Activated naive CD4-positive, alpha-beta T cell treated with anti-CD3 and anti-CD28 coated beads, Interleukin-2, amount 10 ng/mL, durations not matched to agents 7 days and 5 days (primary cell): Measurements from ENCODE around the gene RPL37A.

Source experiments
- CTCF ChIA-PET: fragments of 350-600 bp; sonication (Branson Sonifier 250); formaldehyde crosslinking; loops from one replicate; lab custom pipeline; 2021; ENCODE audit warnings: antibody characterized with exemption; lab: Charles Lee
- DNase-seq: peaks from one replicate; pipeline ENCODE4 v3.0.0-alpha.2; 2020
- H3K27ac Mint-ChIP-seq: one replicate; pipeline ENCODE4 v1.8.0; 2021; ENCODE audit warnings: mild to moderate bottlenecking, moderate library complexity, mixed read lengths
- H3K27me3 Mint-ChIP-seq: one replicate; pipeline ENCODE4 v1.8.0; 2021; ENCODE audit warnings: mild to moderate bottlenecking, mixed read lengths
- H3K36me3 Mint-ChIP-seq: one replicate; pipeline ENCODE4 v1.8.0; 2021; ENCODE audit warnings: mixed read lengths
- H3K4me1 Mint-ChIP-seq: one replicate; pipeline ENCODE4 v1.8.0; 2021; ENCODE audit warnings: mixed read lengths
- H3K4me3 Mint-ChIP-seq: one replicate; pipeline ENCODE4 v1.8.0; 2021; ENCODE audit warnings: mild to moderate bottlenecking, moderate library complexity, mixed read lengths
- H3K9me3 Mint-ChIP-seq: one replicate; pipeline ENCODE4 v1.8.0; 2021; ENCODE audit warnings: mixed read lengths

Gene RPL37A

GRCh38 chr2:216498379-216499352, at the start of gene RPL37A:
RPL37A (plus strand) TSS chr2:216498844; CDS start chr2:216498875, 31 bp downstream.
- H3K4me1 Mint-ChIP-seq: peaks cover 63% of the 10 kb centered on the region
- peaks cover 44% of the 10 kb centered on the region for H3K36me3 Mint-ChIP-seq

GRCh38 chr2:216450346-216450745, 48.3 kb upstream of the RPL37A start:
- no peak for DNase-seq
- H3K36me3 Mint-ChIP-seq: peaks cover 84% of the 10 kb centered on the region
- no peak overlapping the region for H3K27ac Mint-ChIP-seq
- CTCF ChIA-PET: interaction anchor here (0.6 kb wide), 1 partner anchor 24 kb away, joined by 5 read pairs; no protein-coding TSS in a partner anchor
- H3K4me1 Mint-ChIP-seq: no peaks in the 10 kb centered on the region
- no peak overlapping the region for H3K4me3 Mint-ChIP-seq
- H3K9me3 Mint-ChIP-seq: no peaks in the 10 kb centered on the region
- H3K27me3 Mint-ChIP-seq: no peaks in the 10 kb centered on the region

More at GRCh38 chr2:216498379-216499352, at the start of gene RPL37A:
- Mint-ChIP-seq H3K27me3 (no peaks in the 10 kb centered on the region), H3K4me3 (peak within 1 kb of the TSS; percentile 98), H3K9me3 (no peaks in the 10 kb centered on the region), H3K27ac (peak within 1 kb of the TSS; percentile 94)
- CTCF ChIA-PET: interaction anchor here (0.6 to 1.2 kb wide), 4 partner anchors 16 to 592 kb away, joined by 3 to 4 read pairs (median 4); no protein-coding TSS in a partner anchor
- DNase-seq: peak; percentile 92

GRCh38 chr2:216450784-216451183, 47.9 kb upstream of the RPL37A start:
- H3K36me3 Mint-ChIP-seq: peaks cover 85% of the 10 kb centered on the region

GRCh38 chr2:216453955-216454614, 44.6 kb upstream of the RPL37A start:
- no peak overlapping the region for H3K4me3 Mint-ChIP-seq
- CTCF ChIA-PET: no interaction called here
- H3K4me1 Mint-ChIP-seq: no peaks in the 10 kb centered on the region
- DNase-seq: no peak
- H3K27ac Mint-ChIP-seq: no peak overlapping the region
- peaks cover 56% of the 10 kb centered on the region for H3K36me3 Mint-ChIP-seq
- no peaks in the 10 kb centered on the region for H3K27me3 Mint-ChIP-seq
- peaks cover 2% of the 10 kb centered on the region for H3K9me3 Mint-ChIP-seq

More at GRCh38 chr2:216450784-216451183, 47.9 kb upstream of the RPL37A start:
- no peak overlapping the region for H3K4me3 Mint-ChIP-seq
- no peaks in the 10 kb centered on the region for H3K27me3 Mint-ChIP-seq
- DNase-seq: no peak
- no peaks in the 10 kb centered on the region for H3K9me3 Mint-ChIP-seq
- no peak overlapping the region for H3K27ac Mint-ChIP-seq
- no peaks in the 10 kb centered on the region for H3K4me1 Mint-ChIP-seq
- CTCF ChIA-PET: interaction anchor here (0.6 to 1.3 kb wide), 2 partner anchors 13 to 23 kb away, joined by 3 to 5 read pairs; no protein-coding TSS in a partner anchor

GRCh38 chr2:216463148-216463547, 35.5 kb upstream of the RPL37A start:
- CTCF ChIA-PET: no interaction called here
- H3K4me3 Mint-ChIP-seq: no peak overlapping the region

GRCh38 chr2:216464104-216464720, 34.4 kb upstream of the RPL37A start:
- CTCF ChIA-PET: interaction anchor here (1.2 kb wide), 1 partner anchor 13 kb away, joined by 3 read pairs; no protein-coding TSS in a partner anchor
- Mint-ChIP-seq H3K9me3 (no peaks in the 10 kb centered on the region), H3K27me3 (no peaks in the 10 kb centered on the region), H3K4me1 (no peaks in the 10 kb centered on the region), H3K36me3 (peaks cover 17% of the 10 kb centered on the region), H3K27ac (no peak overlapping the region), H3K4me3 (no peak overlapping the region)
- DNase-seq: no peak

More at GRCh38 chr2:216463148-216463547, 35.5 kb upstream of the RPL37A start:
- Mint-ChIP-seq H3K36me3 (peaks cover 18% of the 10 kb centered on the region), H3K27ac (no peak overlapping the region), H3K4me1 (no peaks in the 10 kb centered on the region), H3K9me3 (peaks cover 2% of the 10 kb centered on the region), H3K27me3 (no peaks in the 10 kb centered on the region)
- DNase-seq: no peak

DNA sequence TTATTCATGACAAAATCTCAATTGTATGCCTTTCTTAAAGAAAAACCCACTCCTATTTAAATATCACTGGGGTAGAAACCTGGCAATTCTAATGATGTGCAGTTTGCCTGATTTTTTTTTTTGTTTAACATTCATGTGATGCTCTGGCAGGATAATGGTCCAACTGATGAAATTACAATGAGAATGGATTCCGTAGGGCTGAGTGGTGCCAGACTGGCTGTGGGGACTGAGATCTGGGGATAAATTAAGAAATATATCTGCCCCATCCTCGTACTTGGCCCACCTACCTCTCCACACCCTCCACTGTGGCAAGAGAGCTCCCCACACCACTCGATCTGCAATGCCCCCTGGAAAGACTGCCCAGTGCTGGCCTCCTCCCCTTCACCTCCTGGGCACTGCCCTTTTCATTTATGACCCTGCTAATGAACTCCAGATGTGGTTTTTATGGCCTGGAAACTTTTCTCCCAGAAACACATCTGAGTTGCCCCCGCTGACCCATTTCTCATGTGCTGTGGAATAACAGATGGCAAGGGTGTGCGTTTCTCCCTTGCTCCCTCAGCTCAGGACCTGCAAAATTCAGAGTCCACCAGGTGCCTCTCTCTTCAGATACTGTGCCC, 33.0 kb upstream of the RPL37A start:
- no peak for DNase-seq
- Mint-ChIP-seq H3K4me3 (no peak overlapping the region), H3K4me1 (no peaks in the 10 kb centered on the region), H3K36me3 (peaks cover 22% of the 10 kb centered on the region), H3K9me3 (no peaks in the 10 kb centered on the region), H3K27me3 (no peaks in the 10 kb centered on the region), H3K27ac (no peak overlapping the region)
- CTCF ChIA-PET: no interaction called here

DNA sequence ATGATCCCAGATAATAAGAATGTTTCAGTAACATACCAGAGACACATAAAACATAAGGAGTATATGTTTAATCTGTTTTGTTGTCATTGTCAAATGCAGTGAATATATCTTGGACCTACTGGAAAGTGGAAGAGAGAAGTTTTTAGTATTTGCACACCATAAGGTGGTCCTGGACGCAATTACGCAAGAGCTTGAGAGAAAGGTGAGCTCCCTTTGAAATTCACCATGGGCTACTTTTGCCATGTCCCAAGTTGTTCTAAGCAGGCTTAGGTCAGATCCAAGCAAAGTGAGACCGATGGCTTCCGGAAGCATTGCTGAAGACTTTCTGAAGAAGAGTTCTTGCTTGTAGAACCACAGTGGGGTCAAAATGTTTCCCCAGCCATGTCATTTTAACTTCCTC, 30.8 kb upstream of the RPL37A start:
- H3K27me3 Mint-ChIP-seq: no peaks in the 10 kb centered on the region
- H3K9me3 Mint-ChIP-seq: no peaks in the 10 kb centered on the region
- CTCF ChIA-PET: interaction anchor here (0.7 kb wide), 1 partner anchor 493 kb away, joined by 3 read pairs; no protein-coding TSS in a partner anchor
- H3K4me1 Mint-ChIP-seq: no peaks in the 10 kb centered on the region
- H3K4me3 Mint-ChIP-seq: no peak overlapping the region
- H3K36me3 Mint-ChIP-seq: peaks cover 23% of the 10 kb centered on the region
- no peak for DNase-seq
- no peak overlapping the region for H3K27ac Mint-ChIP-seq

GRCh38 chr2:216469661-216470060, 29.0 kb upstream of the RPL37A start:
- Mint-ChIP-seq H3K27ac (no peak overlapping the region), H3K4me1 (peaks cover 2% of the 10 kb centered on the region), H3K27me3 (no peaks in the 10 kb centered on the region), H3K9me3 (no peaks in the 10 kb centered on the region), H3K36me3 (peaks cover 22% of the 10 kb centered on the region), H3K4me3 (no peak overlapping the region)
- no peak for DNase-seq
- CTCF ChIA-PET: no interaction called here

GRCh38 chr2:216473187-216473586, 25.5 kb upstream of the RPL37A start:
- Mint-ChIP-seq H3K27ac (no peak overlapping the region), H3K4me1 (peaks cover 18% of the 10 kb centered on the region), H3K9me3 (no peaks in the 10 kb centered on the region), H3K27me3 (no peaks in the 10 kb centered on the region), H3K36me3 (peaks cover 33% of the 10 kb centered on the region), H3K4me3 (no peak overlapping the region)
- DNase-seq: no peak
- CTCF ChIA-PET: no interaction called here

DNA sequence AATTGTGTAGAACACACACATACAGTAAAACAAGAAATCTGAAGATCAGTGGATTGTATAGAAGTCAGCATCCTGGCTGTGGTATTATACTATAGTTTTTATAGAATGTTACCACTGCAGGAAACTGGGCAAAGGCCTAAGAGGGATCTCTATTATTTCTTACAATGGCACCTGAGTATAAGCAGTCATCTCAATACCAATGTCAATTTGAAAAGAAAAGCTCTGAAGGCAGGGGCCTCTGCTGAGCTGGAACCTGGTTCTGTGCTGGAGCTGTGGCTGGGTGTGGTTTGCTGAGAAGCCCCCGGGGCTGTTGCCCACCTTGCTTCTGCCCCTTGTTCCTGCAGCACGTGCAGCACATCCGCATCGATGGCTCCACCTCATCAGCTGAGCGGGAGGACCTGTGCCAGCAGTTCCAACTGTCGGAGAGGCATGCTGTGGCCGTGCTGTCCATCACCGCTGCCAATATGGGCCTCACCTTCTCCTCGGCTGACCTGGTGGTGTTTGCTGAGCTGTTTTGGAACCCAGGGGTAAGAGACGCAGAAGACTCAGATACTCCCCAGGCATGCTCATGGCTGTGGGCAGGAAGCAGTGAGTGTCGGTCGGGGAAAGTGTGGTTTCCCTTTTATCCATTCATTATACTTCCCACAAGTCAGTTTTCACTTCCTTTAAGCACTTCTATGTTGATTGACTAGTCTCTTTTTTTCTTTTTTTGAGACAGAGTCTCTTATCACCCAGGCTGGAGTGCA, 23.5 kb upstream of the RPL37A start:
- DNase-seq: peak; percentile 55
- Mint-ChIP-seq H3K36me3 (peaks cover 35% of the 10 kb centered on the region), H3K27ac (peak overlapping the region; percentile 71), H3K4me3 (peak overlapping the region; percentile 27), H3K27me3 (no peaks in the 10 kb centered on the region), H3K4me1 (peaks cover 18% of the 10 kb centered on the region), H3K9me3 (no peaks in the 10 kb centered on the region)
- CTCF ChIA-PET: no interaction called here

GRCh38 chr2:216475767-216476166, 22.9 kb upstream of the RPL37A start:
- H3K9me3 Mint-ChIP-seq: no peaks in the 10 kb centered on the region
- H3K27ac Mint-ChIP-seq: no peak overlapping the region
- CTCF ChIA-PET: no interaction called here
- no peaks in the 10 kb centered on the region for H3K27me3 Mint-ChIP-seq
- H3K36me3 Mint-ChIP-seq: peaks cover 41% of the 10 kb centered on the region
- no peak for DNase-seq
- no peak overlapping the region for H3K4me3 Mint-ChIP-seq
- H3K4me1 Mint-ChIP-seq: peaks cover 18% of the 10 kb centered on the region
